KOPT-K1 (cell line): ENCODE measurements around the gene PTPRQ.

ENCODE experiments used
- H3K27ac ChIP-seq: fragments of 200-600 bp; sonication (generic); 2 replicates; pipeline ENCODE4 v1.5.1; 2016; ENCODE audit warnings: antibody characterized with exemption, mild to moderate bottlenecking, low read depth, low read length; ENCODE audit not compliant: poor library complexity, severe bottlenecking
- H3K36me3 ChIP-seq: fragments of 200-600 bp; sonication (generic); 2 replicates; pipeline ENCODE4 v1.5.1; 2017; ENCODE audit warnings: antibody characterized with exemption, mild to moderate bottlenecking, low read length, moderate library complexity; ENCODE audit not compliant: insufficient read depth
- H3K9me3 ChIP-seq: fragments of 200-600 bp; sonication (generic); 2 replicates; pipeline ENCODE4 v1.5.1; 2017; ENCODE audit warnings: antibody characterized with exemption, low read length, mild to moderate bottlenecking; ENCODE audit not compliant: insufficient read depth, poor library complexity, severe bottlenecking

Gene PTPRQ

GRCh38 chr12:80720516-80720915, 276.5 kb downstream of the PTPRQ start:
- no peak overlapping the region for H3K27ac ChIP-seq
- no peaks in the 10 kb centered on the region for H3K9me3 ChIP-seq
- no peaks in the 10 kb centered on the region for H3K36me3 ChIP-seq

- H3K9me3 ChIP-seq = no peaks in the 10 kb centered on the region
- H3K36me3 ChIP-seq = no peaks in the 10 kb centered on the region
- no peak overlapping the region for H3K27ac ChIP-seq
Observed at GRCh38 chr12:80721326-80721725, 277.3 kb downstream of the PTPRQ start.
